Keratinocyte (primary cell): ENCODE results near the gene CGB5.

Source experiments
- CTCF ChIP-seq, 3 experiments: IDR thresholded peaks in 1 of 3; conservative IDR thresholded peaks in 1 of 3; optimal IDR thresholded peaks in 1 of 3; 2 replicates in 2 of 3; 3 replicates in 1 of 3; pipeline versions ENCODE3 to v1.5.1; 2011; ENCODE audit warnings: low read length in 3 of 3, mild to moderate bottlenecking in 3 of 3, moderate library complexity in 2 of 3, control low read depth in 1 of 3, inconsistent platforms in 1 of 3; ENCODE audit not compliant: insufficient read depth in 2 of 3; ENCODE audit errors: extremely low read depth in 1 of 3
- EZH2 ChIP-seq: IDR thresholded peaks from one replicate; pipeline ENCODE4 v1.6.1; 2012; ENCODE audit warnings: inconsistent platforms, mild to moderate bottlenecking, low read length, moderate library complexity

GRCh38 chr19:49020342-49020741 is 23.3 kb upstream of the CGB5 start:
- TF ChIP-seq CTCF (optimal IDR thresholded peaks at IDR 0.05 in 1 of 3, IDR thresholded peaks at IDR 0.05 in 1 of 3, conservative IDR thresholded peaks at IDR 0.05 in 1 of 3; ENCODE audit: extremely low read depth in 1 of 3, insufficient read depth in 2 of 3, low read length in 3 of 3) (no peak), EZH2 (no peak)
